NCI-H748 treated with DMSO at 0.1 percent for 48 hours (cell line): Measurements from ENCODE around the gene MDFIC.
"Not testable (repeated sequence)": the region's sequence is repeated elsewhere in the genome, so short reads cannot be mapped to it uniquely, and the experiment has no call there.

Experiments used
- DNase-seq: peaks from one replicate; lab custom pipeline; 2025; lab: John Stamatoyannopoulos, UW

MDFIC gene, protein sequence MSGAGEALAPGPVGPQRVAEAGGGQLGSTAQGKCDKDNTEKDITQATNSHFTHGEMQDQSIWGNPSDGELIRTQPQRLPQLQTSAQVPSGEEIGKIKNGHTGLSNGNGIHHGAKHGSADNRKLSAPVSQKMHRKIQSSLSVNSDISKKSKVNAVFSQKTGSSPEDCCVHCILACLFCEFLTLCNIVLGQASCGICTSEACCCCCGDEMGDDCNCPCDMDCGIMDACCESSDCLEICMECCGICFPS

DNA sequence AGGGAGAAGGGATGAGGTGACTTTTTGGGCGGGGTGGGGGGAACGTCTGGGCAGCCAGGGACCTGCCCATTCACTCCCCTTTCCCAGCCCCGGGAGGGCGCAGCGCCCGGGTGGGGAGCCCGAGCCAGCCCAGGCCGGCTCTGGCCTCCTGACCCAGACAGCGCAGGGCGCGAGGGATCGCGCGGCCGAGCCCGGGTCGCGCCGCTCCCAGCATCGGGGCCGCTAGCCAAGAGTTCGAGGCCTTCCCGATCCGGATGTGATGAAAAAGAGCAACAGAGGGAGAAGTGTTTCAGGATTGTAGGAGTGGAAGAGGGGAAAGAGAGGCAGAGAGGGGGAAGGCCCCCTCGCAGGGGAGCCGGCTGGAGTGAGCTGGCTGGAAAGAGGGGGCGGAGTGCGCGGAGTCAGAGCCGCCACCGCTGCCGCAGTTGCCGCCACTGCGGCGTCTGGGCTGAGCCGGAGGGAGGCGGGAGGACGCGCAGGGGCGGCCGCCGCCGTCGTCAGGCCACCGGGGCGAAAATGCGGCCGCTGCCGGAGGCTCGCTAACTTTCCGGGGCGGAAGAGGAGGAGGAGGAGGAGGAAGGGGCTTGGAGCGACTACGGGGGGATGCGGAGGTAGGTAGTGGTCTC, at the start of gene MDFIC:
Gene MDFIC (plus strand): TSS at position 69 of the 626 bp plus-strand sequence. CDS start 940 bp downstream, outside the sequence.
- peak; percentile 11 for DNase-seq

DNA sequence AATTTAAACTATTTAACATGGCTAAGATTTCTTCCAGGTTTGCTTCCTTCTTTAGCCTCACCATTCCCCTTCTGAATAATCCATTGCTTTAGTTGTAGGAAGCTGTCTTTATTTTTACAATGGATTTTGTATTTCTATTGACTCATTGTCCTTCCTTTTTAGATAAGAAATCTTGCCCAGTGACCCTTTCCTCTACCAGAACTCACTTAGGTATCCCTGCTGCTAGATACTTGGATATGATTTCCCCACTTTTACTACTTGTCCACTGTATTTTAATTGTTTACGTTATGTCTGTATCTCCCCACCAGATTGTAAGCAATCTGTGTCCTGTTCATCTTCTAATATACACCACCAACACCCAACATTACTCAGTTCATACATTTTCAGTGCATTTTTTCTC, 47.7 kb upstream of the MDFIC start:
- no peak for DNase-seq

DNA sequence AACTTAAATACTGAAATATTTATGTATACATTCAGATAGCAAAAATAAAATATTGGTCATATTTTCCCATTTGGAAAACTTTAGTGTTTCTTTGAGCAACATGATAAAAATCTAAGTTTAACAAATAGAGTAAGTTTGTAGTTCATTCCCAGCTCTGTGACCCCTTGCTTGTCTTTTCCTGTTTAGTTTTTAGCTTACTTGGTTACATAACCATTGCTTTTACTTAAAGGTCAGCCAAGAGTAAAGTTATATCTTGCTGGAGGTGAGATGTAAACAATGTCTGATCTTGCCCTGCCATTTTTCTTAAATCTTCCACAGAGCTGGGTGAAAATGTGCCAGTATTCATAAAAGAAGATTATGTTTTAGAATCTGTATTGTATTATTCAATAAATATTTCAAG, 46.7 kb upstream of the MDFIC start:
- DNase-seq, result no peak

DNA sequence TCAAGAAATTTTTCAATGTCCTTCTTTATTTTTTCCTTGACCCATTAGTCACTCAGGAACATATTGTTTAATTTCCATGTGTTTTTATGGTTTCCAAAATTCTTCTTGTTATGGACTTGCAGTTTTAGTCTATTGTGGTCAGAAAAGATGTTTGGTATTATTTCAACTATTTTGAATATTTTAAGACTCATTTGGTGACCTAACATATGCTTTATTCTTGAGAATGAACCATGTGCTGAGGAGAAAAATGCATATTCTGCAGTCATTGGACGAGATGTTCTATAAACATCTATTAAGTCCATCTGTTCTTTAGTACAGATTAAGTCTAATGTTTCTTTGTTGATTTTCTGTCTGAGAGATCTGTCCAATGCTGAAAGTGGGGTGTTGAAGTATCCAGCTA, 42.3 kb upstream of the MDFIC start:
- DNase-seq, result no peak

DNA sequence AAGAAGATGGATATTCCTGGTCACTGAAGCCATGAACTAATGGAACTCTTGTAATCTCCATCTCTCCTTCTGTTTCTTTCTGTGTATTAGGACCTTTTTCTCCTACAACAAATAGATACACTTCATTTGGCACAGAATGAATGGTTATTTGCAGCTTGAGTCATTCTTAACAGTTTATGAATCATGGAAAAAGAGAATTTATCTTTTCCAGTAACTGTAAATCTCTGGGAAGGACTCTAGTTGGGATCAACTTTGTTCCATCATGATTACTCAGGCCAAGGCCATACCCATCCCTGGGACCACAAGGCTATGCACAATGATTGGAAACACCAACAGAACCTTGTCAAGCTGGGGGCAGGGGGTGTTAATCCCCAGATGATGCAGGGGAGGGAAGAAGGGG, 36.1 kb upstream of the MDFIC start:
- DNase-seq, result no peak

DNA sequence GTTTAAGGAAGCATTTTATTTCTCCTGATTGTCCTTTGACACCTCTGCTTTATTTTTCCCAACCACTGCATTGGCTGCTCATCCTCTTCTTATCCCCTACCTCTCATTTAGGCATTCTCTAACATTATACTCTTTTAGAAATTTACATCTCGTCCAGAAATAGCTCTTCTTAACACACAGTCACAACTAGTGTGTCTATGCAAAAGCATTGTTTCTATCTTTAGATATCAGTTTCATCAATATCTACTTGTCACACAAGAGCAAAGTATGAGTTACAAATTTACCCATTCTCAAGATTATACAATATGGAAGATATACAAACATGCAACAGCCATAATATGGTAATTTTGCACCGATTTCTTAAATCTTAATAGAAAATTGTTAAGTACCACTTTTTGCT, 35.7 kb upstream of the MDFIC start:
- DNase-seq, result no peak

DNA sequence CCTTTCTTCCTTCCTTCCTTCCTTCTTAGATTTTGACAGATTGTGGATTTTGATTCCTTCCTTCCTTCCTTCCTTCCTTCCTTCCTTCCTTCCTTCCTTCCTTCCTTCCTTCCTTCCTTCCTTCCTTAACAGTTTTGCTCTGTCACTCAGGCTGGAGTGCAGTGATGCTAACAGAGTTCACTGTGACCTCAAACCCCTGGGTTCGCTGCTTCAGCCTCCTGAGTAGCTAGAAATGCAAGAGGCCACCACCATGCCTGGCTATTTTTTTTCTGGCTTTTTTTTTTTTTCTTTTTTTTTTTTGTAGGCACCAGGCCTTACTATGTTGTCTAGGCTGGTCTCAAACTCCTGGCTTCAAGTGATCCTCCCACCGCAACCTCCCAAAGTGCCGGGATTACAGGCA, 32.8 kb upstream of the MDFIC start:
- DNase-seq, result not testable (repeated sequence)

DNA sequence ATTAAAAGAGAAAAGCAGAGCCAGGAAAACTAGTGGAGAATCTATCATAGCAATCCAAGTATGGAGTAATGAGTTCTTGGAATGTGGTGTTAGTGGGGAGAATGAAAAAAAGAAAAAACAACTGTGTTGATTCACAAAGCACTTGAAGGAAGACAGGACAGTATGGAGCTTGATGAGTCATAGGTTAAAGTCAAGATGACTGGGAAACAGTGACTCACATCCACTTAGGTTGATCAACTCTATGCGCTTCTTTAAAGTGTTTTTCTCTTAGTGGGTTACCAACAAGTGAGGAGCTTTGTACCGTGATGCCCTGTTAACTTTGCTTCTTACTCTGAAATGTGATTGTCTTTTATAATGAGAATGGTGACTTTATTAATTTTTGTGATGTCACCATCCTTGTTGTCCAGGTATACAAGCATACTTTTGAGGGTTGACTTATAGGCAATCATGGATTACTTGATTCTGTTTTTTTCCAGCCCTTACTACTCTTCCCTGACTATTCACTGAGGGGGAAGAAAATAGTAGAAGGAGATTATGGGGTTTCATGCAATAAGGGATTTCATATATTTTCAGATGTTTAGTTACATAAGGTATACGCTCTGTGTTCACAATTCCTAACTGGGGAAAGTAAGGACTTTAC, 32.1 kb upstream of the MDFIC start:
- DNase-seq, result no peak

DNA sequence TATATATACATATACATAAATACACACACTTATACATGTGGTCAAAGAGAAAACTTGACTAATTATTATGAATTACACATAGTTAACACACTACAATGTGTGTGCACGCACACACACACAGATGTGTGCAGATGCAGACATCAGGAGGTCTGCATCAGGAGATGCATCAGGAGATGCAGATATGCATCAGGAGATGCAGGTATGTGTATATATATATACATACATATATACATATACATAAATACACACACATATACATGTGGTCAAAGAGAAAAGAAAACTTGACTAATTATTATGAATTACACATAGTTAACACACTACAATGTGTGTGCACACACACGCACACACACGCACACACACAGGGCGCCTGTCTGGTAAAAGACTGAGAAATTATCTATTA, 31.3 kb upstream of the MDFIC start:
- DNase-seq, result no peak

DNA sequence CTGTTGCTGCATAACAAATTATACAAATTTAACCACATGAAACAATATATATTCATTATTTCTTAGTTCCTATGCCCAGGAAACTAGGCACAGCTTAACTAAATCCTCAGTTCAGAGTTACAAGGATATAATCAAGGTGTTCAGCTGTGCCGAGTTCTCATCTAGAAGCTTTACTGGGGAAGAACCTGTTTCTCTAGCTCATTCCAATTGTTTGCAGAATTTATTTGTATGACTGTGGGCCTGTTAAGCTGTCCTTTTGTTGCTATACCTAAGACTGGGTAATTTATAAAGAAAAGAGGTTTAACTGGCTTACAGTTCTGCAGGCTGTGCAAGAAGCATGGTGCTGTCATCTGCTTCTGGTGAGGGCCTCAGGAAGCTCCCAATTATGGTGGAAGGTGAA, 21.8 kb upstream of the MDFIC start:
- DNase-seq, result no peak

DNA sequence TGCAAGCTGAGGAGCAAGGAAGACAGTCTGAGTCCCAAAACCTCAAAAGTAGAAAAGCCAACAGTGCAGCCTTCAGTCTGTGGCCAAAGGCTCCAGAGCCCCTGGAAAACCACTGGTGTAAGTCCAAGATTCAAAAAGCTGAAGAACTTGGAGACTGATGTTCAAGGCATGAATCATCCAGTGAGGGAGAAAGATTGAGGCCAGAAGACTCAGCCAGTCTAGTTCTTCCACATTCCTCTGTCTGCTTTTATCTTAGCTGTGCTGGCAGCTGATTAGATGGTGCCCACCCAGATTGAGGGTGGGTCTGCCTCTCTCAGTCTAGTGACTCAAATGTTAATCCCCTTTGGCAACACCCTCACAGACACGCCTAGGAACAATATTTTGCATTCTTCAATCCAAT, 20.1 kb upstream of the MDFIC start:
- DNase-seq, result no peak

DNA sequence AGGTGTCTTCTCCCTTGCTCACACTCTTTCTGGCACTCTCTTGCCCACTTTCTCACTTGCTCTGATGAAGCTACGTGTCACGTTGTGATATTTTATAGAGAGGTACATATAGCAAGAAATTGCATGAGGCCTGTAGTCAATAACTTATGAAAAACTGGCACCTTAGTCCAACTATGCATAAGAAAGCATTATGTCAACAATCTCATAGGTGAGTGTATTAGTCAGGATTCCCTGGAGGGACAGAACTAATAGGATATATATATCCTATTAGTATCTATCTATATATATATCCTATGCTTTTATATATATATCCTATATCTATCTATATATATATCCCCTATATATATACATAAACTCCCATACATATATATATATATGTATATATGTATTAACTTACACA, 18.8 kb upstream of the MDFIC start:
- DNase-seq, result no peak

DNA sequence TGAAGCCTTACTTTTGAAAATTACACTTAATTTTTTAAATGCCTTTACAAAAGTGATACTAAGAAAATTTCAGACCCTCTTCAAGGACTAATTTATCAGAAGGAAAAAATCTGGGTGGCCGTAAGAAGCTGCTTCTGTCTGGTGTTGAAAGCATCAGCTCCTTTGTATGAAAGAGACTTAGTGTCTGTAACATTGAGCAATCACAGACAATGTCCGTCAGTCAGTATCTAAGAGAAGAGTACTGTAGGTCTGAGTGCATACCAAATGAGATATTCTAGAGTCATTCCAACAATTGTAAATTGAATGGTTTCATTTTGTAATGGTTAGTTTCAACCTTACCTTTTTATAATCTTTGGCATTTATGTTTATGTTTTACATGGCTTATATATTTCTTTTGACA, 11.1 kb upstream of the MDFIC start:
- no peak for DNase-seq

DNA sequence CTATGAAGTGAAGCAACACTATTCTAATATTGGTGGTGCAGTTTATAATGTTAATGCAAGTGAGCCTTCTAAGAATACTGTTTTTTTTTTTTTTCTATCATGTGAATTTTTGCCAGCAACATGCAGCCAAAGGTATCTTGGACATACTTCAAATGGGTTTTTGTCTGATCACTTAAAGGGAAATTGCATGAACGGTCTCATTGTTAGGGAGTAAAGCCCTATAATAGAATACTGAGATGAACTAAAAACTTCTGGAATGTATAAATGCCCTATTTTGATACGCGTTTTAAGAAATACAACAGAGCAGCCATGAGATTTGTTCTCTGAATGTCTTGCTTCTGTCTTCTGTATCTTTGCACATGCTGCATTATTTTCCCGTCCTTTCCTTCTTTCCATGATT, 10.5 kb upstream of the MDFIC start:
- no peak for DNase-seq

DNA sequence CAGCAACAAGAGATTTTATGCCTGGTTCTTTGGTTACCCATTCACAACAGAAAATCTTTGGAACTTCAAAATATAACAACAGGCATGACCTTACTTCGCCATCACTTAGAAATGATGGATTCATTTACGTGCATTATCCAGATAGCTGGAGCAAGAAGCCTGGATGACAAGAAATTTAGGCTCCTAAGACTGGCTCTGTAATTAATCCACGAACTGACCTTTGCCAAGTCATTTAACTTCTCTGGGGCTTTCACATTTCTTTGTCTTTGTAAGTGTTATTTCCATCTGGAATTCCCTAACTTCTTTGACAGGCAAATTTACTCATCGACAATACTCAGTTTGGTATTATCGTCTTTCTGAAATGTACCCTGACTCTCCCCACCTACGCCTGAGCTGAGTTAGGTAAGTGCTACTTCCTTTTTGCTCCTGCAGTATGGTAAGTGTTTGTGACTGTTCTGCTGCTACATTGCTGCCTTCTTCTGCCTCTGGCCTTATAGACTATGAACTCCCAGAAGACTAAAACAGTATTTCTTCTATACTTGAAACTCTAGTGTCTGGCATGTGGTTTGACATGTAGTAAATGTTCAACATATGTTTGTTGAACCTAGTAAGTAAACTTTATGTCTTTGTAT, 5.5 kb upstream of the MDFIC start:
- no peak for DNase-seq

DNA sequence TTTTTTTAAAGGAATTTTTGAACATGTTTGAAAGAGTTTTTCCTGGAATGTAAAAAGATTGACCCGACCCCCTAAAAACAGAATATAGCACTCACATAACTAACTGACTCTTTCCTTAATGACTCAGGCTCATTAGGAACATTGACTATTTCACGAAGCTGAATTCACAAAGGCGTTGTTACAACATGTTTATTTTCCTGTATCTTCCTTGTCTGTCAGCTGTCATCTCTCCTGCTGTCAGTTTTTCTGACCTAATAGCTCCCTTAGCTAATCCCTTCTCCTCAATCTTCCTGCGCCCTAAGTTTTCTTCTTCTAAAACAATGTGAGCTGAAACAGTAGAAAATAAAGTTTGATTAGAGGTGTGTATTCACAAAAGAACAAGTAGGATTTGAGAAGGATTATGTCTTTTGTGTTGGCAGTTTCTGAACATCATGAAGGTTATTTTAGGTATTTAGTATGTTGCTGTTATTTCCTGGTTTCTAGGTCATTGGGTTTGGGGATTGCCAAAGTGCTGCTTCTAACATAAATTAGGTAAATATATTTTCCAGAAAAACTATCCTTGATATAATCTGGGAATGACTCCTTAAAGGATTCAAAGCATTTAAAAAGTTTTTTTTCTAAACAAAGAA, 4.6 kb upstream of the MDFIC start:
- DNase-seq, result no peak

DNA sequence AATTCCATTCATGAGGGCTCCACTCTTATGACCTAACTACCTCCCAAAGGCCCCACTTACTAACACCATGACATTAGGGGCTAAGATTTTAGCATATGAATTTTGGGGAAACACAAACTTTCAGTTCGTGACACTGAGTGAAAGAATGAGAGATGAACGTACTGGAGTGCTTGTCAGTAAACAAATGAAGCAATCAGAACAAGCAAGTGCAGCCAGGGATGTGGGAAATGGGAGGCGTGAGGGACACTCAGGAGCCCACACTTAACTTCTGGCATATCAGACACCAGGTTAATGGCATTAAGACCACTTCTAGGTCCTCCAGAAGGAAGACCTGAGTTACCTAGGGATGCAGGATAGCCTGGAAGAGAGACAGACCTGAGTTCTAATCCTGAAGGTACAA, 2.3 kb upstream of the MDFIC start:
- no peak for DNase-seq

DNA sequence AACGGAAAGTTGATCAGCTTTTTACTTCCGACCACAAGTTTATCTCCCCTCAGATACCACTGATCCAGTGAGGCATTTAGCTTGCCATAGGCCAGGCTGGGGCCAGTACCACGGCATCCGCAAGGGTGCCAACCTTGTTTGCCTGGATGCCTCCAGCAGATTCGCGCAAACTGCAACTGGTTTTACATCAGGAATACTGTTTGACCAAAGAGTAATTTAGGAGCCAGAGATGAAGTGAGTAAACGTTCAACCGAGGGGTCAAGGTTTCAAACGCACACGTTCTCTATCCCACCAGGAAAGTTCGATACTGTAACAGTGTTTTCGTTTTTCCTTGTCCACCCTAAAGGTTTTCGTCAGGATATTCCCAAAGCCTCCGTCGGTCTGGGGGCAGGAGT, 266 bp upstream of the MDFIC start:
- DNase-seq, result peak; percentile 19

DNA sequence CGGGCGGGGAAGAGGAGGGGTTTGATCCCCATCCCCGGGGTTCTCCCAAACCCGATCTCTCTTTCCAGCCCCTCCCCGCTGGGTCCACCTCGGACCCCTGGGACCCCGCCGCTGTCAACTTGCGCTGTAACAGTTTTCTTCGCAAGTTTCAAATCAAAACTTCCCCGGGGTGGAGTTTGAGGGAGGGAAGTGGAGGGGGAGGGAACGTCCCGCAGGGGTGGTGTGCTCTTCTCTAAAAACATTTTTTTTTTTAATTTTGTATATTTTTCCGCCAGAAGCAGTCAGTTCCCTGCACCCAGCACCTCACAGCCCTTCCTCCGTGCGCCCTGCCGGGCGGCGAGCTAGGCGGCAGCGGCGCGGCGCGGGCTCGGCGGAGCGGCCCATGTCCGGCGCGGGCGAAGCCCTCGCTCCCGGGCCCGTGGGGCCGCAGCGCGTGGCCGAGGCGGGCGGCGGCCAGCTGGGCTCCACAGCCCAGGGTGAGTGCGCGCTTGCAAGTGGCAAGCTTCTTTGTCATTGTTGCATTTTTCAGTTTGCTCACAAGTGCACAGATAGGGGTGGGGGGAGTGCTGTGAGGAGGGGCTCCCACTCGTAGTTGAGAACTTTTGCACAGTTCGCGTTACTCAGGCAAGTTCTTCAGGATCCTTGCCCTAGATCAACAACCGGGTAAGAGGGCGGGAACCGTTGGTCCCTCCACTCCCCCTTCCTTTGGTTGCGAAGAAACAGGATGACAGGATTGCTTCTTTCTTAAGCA, 933 bp downstream of the MDFIC start:
- DNase-seq, result peak; percentile 12

DNA sequence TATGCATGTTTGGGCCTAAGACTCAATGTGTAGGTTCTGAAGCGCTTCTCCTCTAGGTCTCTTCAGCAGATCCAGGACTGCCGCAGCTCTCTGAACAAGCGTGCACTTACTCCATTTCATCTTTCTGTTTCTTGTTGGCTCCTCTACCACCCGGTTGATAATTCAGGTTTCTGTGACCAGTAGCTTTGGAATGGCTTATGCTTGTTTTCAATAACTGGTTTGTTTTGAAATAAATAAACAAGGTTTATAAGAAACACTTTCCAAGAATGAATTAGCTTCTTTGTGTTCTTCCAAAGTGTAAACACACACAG, 1.5 kb downstream of the MDFIC start:
- no peak for DNase-seq

DNA sequence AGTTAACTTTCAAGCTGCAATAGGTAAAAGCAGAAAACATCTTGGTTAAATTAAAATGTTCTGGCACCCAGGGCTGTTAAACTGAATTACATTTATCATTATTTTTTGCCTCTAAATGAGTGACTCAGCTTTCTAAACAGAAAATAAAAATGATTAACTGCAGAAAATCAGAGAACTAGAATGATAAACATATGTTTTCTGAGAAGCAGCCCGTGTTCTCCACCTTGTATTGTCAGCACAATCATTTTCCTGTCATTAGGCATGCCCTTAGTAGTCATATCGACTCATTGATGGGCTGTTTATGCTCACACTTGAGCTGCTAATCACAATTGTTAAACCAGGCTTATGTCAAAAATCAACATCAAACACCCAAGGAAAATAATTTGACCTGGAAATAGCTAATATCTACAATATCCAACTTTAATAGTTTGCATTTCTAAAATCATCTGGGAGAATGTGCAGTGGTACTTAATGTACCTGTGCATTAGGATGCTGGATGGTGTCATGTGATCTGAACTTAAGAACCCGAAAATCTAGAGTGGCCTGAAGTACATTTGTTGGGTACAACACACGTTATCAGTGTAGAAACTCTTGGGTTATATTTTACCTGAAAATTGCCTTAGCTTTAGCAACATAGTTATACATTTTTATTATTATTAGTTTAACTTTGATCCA, 2.3 kb downstream of the MDFIC start:
- no peak for DNase-seq

DNA sequence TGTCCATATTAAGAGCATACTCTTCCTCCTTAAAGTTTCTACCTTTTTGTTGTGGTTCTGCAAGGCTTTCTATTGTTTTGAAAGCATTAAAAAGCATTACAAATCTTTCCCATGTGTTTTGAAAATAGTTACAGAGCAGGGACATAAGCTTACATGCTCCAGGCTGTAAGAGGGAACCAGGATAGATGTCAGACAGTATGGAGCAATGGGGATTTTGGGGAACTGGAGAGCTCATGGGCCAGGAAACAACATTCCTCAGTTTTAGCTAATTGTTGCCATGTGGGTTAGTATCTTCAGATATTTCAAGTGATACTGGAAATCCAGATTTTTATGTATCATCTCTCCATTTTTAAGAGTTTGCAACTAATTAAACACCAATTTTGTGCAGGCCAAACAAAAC, 3.5 kb downstream of the MDFIC start:
- no peak for DNase-seq
